H7 (cell line): ENCODE data around the gene NCMAP. TPM values are rescaled to one million over a fixed set of nuclear protein-coding genes. Genes with fewer than 3 reads are reported as not detected.

Experiments
- DNase-seq: peaks from one replicate; pipeline ENCODE4 v3.0.0; 2012
- H3K27me3 ChIP-seq: 2 replicates; pipeline ENCODE4 v1.6.0; 2011; ENCODE audit warnings: mild to moderate bottlenecking, low read length; ENCODE audit not compliant: control insufficient read depth, insufficient read depth
- H3K36me3 ChIP-seq: replicated peaks from 2 replicates; pipeline ENCODE4 v1.5.1; 2011; ENCODE audit warnings: low read length; ENCODE audit not compliant: control insufficient read depth, insufficient read depth
- H3K4me3 ChIP-seq: 2 replicates; pipeline ENCODE4 v1.5.1; 2011; ENCODE audit warnings: low read depth, mild to moderate bottlenecking, control low read depth, low read length, moderate library complexity; ENCODE audit not compliant: insufficient read depth
- total RNA-seq: library from RNA; depleted of rRNA; stranded (reverse); fragments of >200 nt; shearing (Covaris generic); gene quantifications from 2 replicates; pipeline ENCODE4 v1.2.3, GENCODE V29; 2014

NCMAP gene
- total RNA-seq, 1 experiment from 2014 or later: 0.10 TPM

DNA sequence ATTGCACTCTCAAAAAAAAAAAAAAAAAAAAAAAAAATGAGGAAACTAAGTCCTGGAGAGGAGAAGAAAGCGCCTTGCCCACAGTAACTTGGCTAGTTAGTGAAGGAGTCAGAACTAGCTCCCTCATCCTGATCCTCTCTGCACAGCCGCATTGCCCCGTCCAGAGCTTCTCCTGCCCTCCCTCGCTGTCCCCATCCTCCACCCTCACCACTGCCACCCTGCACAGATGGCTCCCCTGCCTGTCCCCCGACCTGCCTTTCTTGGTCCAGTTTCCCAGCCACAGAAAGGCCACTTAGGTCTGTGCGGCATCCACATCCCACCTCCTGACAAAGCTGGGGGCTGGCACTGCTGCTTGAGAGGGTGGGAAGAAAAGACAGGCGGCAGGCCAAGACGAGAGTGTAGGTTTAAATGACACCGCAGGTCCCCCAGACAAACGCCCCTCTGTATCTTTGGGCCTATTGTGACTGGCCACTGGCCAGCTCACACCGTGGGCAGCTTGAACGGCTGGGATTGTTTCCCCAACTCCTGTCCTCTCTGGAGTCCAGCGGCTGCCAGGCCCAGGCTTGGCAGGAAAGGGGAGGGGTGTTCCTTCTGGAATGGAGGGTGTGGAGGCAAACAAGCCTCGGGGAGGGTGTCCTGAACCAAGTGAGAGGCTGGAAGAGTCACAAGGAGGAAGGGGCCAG, 20.2 kb downstream of the NCMAP start:
- Histone ChIP-seq H3K36me3 (no peaks in the 10 kb centered on the region), H3K27me3 (no peaks in the 10 kb centered on the region), H3K4me3 (no peak overlapping the region)
- no peak for DNase-seq

DNA sequence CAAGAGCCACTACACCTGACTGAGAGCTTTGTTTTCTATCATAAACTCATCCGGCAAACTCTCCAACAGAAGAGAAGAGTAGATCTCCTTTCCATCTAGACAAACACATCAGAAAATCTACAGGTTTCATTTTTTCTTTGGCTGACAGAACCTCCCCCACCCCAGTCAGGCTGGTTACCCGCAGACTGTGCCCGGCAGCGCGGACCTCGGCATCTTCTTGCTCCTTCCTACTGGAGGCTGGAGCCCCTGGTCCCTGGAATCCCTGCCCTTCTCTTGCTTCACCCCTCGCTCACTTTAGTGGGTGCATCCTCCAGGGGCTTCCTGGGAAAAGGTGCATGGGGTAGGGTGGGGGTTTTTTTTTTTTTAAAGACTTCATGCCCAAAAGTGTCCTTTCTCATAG, 23.0 kb downstream of the NCMAP start:
- Histone ChIP-seq H3K27me3 (no peaks in the 10 kb centered on the region), H3K4me3 (no peak overlapping the region), H3K36me3 (no peaks in the 10 kb centered on the region)
- no peak for DNase-seq

- no peaks in the 10 kb centered on the region for H3K36me3 ChIP-seq
- DNase-seq: no peak
Measured at GRCh38 chr1:24580756-24581155, 24.9 kb downstream of the NCMAP start.

GRCh38 chr1:24584171-24584647, 28.3 kb downstream of the NCMAP start:
- no peak for DNase-seq
- no peak overlapping the region for H3K4me3 ChIP-seq
- H3K36me3 ChIP-seq: no peaks in the 10 kb centered on the region
- no peaks in the 10 kb centered on the region; the same call in 1 of the 2 replicates for H3K27me3 ChIP-seq

More at GRCh38 chr1:24580756-24581155, 24.9 kb downstream of the NCMAP start:
- Histone ChIP-seq H3K4me3 (no peak overlapping the region), H3K27me3 (no peaks in the 10 kb centered on the region; the same call in 1 of the 2 replicates)

DNA sequence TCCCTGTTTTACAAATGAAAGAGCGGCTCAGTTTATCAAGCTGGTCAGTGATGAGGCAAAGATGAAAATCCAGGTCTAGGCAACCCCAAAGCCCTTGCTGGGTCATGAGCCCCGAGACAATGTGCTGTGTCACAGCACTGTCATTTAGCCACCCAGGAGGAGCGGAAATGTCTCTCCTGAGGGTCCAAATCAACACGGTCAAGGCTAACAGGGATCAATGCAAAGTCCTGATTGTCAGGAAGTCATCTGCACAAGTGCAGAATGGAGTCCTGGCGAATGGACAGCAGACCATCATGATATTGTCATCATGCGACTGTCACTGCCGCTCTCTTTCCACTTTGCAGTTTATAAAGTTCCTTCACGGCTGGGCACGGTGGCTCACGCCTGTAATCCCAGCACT, 30.2 kb downstream of the NCMAP start:
- Histone ChIP-seq H3K4me3 (no peak overlapping the region), H3K36me3 (no peaks in the 10 kb centered on the region), H3K27me3 (no peaks in the 10 kb centered on the region; the same call in 1 of the 2 replicates)
- no peak for DNase-seq

GRCh38 chr1:24586970-24587820, 31.3 kb downstream of the NCMAP start:
- Histone ChIP-seq H3K4me3 (no peak overlapping the region), H3K27me3 (no peaks in the 10 kb centered on the region; the same call in 1 of the 2 replicates), H3K36me3 (no peaks in the 10 kb centered on the region)
- DNase-seq: peak; percentile 77

DNA sequence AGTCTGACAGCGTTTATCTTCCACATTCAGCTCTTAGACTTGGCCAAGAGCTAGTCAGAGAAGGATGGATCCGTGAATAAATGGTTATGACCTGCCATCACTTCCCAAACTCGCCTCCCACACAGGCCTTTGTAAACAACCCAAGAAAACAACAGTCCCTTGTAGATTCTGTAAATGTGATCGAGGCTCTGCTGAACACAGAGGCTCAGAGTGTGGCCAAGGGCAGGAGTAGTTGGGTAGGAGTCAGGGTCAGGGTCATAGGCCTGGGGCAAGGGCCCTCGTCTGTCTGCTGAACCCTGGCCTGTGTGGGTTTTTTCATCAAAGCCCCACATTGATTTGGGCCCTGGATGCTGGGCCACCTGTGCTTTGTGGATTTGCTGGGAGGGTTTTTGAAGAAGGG, 32.7 kb downstream of the NCMAP start:
- Histone ChIP-seq H3K4me3 (no peak overlapping the region), H3K36me3 (no peaks in the 10 kb centered on the region), H3K27me3 (no peaks in the 10 kb centered on the region; the same call in 1 of the 2 replicates)
- no peak for DNase-seq

GRCh38 chr1:24589200-24589599, 33.3 kb downstream of the NCMAP start:
- no peaks in the 10 kb centered on the region; the same call in 1 of the 2 replicates for H3K27me3 ChIP-seq
- no peak for DNase-seq
- no peaks in the 10 kb centered on the region for H3K36me3 ChIP-seq
- no peak overlapping the region for H3K4me3 ChIP-seq

- no peaks in the 10 kb centered on the region; the same call in 1 of the 2 replicates for H3K27me3 ChIP-seq
- no peak overlapping the region for H3K4me3 ChIP-seq
- H3K36me3 ChIP-seq: no peaks in the 10 kb centered on the region
- DNase-seq: no peak
Measured at GRCh38 chr1:24591781-24592180, 35.9 kb downstream of the NCMAP start.

DNA sequence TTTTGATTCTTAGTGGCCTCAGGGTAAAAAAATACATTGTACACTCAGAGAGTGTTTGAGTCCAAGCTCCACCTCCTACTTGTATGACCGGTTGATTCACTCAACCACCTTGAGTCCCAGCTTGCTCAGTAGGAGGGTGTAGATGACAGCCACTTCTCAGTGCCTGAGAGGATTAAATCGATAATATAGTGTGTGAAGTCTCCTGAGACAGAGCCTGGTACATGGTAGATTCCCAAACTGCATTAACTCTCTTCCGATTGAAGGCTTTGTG, 38.4 kb downstream of the NCMAP start:
- Histone ChIP-seq H3K27me3 (no peaks in the 10 kb centered on the region; the same call in 1 of the 2 replicates), H3K36me3 (no peaks in the 10 kb centered on the region), H3K4me3 (no peak overlapping the region)
- no peak for DNase-seq

GRCh38 chr1:24596401-24596880, 40.6 kb downstream of the NCMAP start:
- H3K36me3 ChIP-seq: no peaks in the 10 kb centered on the region
- no peak overlapping the region for H3K4me3 ChIP-seq
- H3K27me3 ChIP-seq: no peaks in the 10 kb centered on the region; the same call in 1 of the 2 replicates
- DNase-seq: no peak

GRCh38 chr1:24599265-24599664, 43.4 kb downstream of the NCMAP start:
- no peaks in the 10 kb centered on the region for H3K36me3 ChIP-seq
- no peaks in the 10 kb centered on the region for H3K27me3 ChIP-seq
- no peak overlapping the region for H3K4me3 ChIP-seq
- DNase-seq: no peak

DNA sequence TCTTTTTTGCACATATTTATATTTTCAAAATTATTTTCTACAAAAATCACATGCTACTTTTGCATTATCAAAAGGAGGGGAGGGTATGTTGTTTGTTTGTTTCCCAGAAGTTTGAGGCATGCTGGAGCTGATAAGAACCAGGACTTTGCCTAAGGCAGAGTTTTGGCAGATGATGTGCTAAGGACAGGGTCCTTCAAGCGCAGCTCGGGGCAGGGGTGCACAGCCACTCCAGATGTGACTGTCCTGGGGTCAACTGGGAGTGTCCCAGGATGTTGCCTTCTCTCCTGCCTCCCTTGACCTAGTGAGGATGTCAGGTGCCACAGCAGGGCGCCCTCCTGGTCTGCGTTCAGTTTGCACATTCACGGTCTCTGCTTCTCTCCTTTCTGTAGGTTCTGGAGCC, 44.7 kb downstream of the NCMAP start:
- H3K36me3 ChIP-seq: no peaks in the 10 kb centered on the region
- DNase-seq: no peak
- H3K27me3 ChIP-seq: no peaks in the 10 kb centered on the region
- no peak overlapping the region for H3K4me3 ChIP-seq

DNA sequence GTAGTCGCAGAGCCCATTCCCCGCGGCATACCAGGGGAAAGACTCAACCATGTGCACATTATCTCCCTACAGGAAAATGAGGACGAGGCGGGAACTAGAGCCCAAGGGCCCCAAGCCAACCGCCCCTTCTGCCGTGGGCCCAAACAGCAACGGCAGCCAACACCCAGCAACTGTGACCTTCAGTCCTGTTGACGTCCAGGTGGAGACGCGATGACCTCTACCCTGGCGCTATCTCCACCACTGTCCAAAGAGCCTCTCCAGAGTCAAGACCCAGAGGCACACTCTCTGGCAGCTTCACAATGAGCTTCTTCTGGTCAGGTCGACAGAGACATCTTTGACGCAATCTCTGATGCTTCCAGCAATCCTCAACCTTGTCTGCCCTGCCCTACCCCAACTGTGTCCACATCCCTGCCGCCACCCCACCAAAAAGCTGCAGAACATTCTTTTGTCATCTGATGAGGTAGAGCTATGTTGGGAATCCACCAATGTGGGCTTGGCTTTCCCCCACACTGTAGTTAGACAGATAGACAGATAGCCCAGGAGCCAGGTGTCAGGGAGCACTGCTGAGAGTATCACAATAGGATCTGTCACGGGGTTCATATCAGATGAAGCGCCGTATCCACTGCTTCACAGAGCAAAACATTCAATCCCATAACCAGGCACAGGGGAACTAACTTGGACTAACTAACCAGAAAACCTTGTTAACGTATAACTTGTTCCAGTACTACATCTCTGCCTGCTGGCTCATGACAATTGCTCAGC, 49.8 kb downstream of the NCMAP start:
- no peaks in the 10 kb centered on the region; the same call in 1 of the 2 replicates for H3K27me3 ChIP-seq
- DNase-seq: no peak
- no peak overlapping the region for H3K4me3 ChIP-seq
- no peaks in the 10 kb centered on the region for H3K36me3 ChIP-seq
